Activated CD8-positive, alpha-beta T cell treated with anti-CD3 and anti-CD28 coated beads for 36 hours (primary cell): Measurements from ENCODE around the gene BRCA1. TPM values are rescaled to one million over a fixed set of nuclear protein-coding genes. Genes with fewer than 3 reads are reported as not detected.

Source experiments
- ATAC-seq: fragments of 200-7000 bp; cut with Tn5 transposase; one replicate; pipeline ENCODE4 v1.10.0; 2021; ENCODE audit warnings: mild to moderate bottlenecking, moderate library complexity
- CTCF ChIA-PET: fragments of 350-600 bp; sonication (Branson Sonifier 250); formaldehyde crosslinking; loops from one replicate; lab custom pipeline; 2021; ENCODE audit warnings: antibody characterized with exemption; lab: Charles Lee
- POLR2A ChIA-PET: fragments of 350-600 bp; sonication (Branson Sonifier 250); formaldehyde crosslinking; loops from one replicate; lab custom pipeline; 2021; ENCODE audit warnings: antibody characterized with exemption; lab: Charles Lee
- DNase-seq: peaks from one replicate; pipeline ENCODE4 v3.0.0-alpha.2; 2020
- H3K27ac Mint-ChIP-seq: one replicate; pipeline ENCODE4 v1.8.0; 2021; ENCODE audit warnings: mild to moderate bottlenecking, mixed read lengths
- H3K27me3 Mint-ChIP-seq: one replicate; pipeline ENCODE4 v1.8.0; 2021; ENCODE audit warnings: mixed read lengths
- H3K36me3 Mint-ChIP-seq: one replicate; pipeline ENCODE4 v1.8.0; 2021; ENCODE audit warnings: low read depth, mixed read lengths
- H3K4me1 Mint-ChIP-seq: one replicate; pipeline ENCODE4 v1.8.0; 2021; ENCODE audit warnings: low read depth, mixed read lengths
- H3K4me3 Mint-ChIP-seq: one replicate; pipeline ENCODE4 v1.8.0; 2021; ENCODE audit warnings: mild to moderate bottlenecking, moderate library complexity, mixed read lengths
- H3K9me3 Mint-ChIP-seq: one replicate; pipeline ENCODE4 v1.8.0; 2021; ENCODE audit warnings: mixed read lengths
- intact Hi-C: fragments of 100-400 bp; cut with micrococcal nuclease; formaldehyde crosslinking; loops from one replicate; pipeline ENCODE4 v1.10.0; 2022
- total RNA-seq, 2 experiments: library from RNA; stranded (reverse); gene quantifications; one replicate each; pipeline ENCODE4 v1.2.3, GENCODE V29; 2021
- TF ChIP-seq, protein P1 (sequence below): fragments of 200-600 bp; IDR thresholded peaks from one replicate; pipeline ENCODE4 v1.8.0; 2022; ENCODE audit warnings: antibody characterized with exemption, mild to moderate bottlenecking

The BRCA1 gene
- total RNA-seq, 2 experiments from 2014 or later = 84.5 to 92.9 TPM

DNA sequence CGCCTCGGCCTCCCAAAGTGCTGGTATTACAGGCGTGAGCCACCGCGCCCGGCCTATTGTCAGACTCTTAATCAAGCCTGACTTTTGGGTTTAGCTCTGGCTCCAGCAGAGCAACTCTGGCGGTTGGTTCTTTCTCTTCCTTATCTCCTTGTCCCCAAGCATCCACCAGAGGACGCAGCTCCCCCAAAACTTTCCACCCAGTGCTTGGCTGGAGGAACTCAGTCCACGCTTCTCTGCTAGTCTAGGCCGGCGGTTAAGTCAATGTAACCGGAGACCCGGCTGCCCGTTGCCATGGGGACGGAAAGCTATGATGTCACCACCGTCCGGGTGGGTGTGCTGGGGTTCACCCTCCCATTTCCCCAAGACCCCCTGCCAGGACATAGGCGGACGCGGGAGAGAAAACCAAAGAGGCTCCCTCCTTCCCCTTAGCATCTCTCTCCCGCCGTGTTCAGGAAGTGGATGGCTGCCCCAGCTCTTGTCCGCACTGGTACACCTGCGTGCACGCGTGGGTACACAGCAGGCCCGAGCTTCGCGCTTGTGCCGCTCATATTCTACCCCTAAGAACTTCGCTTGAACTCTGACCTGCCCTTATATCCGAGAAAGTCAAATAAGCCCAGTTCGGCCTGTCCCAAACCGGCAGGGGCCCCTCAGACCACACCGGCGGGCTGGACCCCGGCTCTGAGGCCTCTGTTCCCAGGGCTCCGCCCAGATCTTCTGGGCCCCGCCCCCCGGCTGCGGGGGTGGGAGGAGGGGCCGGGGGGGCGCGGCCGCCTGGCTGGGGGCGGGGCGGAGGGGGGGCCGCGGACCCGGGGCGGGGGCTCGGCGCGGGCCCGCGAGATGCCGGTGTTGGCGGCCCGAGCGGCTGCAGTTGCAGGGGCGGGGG, 100.5 kb downstream of the BRCA1 start, which contains the start of gene RND2:
TSS of gene RND2 (plus strand) at position 825 of the 883 bp plus-strand sequence. CDS start 117 bp downstream, outside the sequence.
- H3K27me3 Mint-ChIP-seq = no peaks in the 10 kb centered on the region
- intact Hi-C loops = loop anchor here (10.0 kb wide), 1 partner anchor 290 kb away; no protein-coding TSS in a partner anchor
- peak; percentile 69 for ATAC-seq

DNA sequence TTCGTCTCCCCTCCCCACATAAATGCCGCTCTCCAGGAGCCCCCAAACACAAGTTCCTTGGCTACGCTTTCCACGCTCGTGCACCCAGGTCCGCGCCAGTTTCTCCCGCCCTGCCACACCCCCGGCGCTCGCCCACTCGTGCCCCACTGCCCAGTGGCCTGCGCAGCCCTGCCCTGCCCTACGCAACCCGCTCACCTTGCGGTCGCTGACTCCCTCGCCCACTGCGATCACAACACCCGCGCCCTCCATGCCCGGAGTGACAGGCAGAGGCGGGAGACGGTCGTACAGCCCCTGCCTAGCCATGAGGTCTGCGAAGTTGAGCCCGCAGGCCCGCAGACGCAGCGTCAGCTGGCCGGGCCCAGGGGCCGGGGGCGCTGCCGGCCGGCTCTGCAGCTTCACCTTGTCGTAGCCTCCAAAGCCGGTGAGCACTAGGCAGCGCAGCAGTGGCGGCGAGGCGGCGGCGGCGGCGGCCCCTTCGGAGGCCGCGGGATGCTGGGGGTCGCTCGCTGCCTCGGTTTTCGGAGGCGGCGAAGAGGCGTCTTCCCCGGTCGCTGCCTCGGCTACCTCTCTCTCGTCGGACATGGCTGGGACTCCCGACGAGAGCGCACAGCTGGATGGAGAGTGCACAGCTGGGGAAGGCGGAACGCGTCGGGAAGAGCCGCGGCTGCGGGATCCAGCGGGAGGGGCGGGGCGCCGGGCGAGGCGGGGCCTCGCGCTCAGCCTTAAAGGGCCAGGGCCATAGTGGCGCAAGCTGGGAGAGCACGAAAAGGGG, 103.2 kb downstream of the BRCA1 start, which contains the start of gene VAT1:
TSS of gene VAT1 (minus strand) at position 645 of the 772 bp plus-strand sequence. CDS start at position 582, 63 bp downstream.
- no peaks in the 10 kb centered on the region for H3K36me3 Mint-ChIP-seq
- ATAC-seq = peak; percentile 54
- TF ChIP-seq, protein P1, sequence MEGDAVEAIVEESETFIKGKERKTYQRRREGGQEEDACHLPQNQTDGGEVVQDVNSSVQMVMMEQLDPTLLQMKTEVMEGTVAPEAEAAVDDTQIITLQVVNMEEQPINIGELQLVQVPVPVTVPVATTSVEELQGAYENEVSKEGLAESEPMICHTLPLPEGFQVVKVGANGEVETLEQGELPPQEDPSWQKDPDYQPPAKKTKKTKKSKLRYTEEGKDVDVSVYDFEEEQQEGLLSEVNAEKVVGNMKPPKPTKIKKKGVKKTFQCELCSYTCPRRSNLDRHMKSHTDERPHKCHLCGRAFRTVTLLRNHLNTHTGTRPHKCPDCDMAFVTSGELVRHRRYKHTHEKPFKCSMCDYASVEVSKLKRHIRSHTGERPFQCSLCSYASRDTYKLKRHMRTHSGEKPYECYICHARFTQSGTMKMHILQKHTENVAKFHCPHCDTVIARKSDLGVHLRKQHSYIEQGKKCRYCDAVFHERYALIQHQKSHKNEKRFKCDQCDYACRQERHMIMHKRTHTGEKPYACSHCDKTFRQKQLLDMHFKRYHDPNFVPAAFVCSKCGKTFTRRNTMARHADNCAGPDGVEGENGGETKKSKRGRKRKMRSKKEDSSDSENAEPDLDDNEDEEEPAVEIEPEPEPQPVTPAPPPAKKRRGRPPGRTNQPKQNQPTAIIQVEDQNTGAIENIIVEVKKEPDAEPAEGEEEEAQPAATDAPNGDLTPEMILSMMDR = no peak
- ChIA-PET CTCF (interaction anchor here (0.9 kb wide), 1 partner anchor 20 kb away, joined by 3 read pairs; no protein-coding TSS in a partner anchor), POLR2A (interaction anchor here (1.2 to 3.7 kb wide), 6 partner anchors 10 to 346 kb away, joined by 3 to 23 read pairs (median 6); partner anchors contain the start of genes IFI35 and RPL27)
- no peak within 1 kb of the TSS for H3K27ac Mint-ChIP-seq
- intact Hi-C loops = loop anchor here (10.0 kb wide), 1 partner anchor 293 kb away; no protein-coding TSS in a partner anchor
- peak; percentile 60 for DNase-seq
- peak within 1 kb of the TSS; percentile 86 for H3K4me3 Mint-ChIP-seq
- no peaks in the 10 kb centered on the region for H3K27me3 Mint-ChIP-seq
- H3K4me1 Mint-ChIP-seq = peaks cover 39% of the 10 kb centered on the region
- H3K9me3 Mint-ChIP-seq = no peaks in the 10 kb centered on the region

More for the DNA sequence above, 100.5 kb downstream of the BRCA1 start, which contains the start of gene RND2:
- Mint-ChIP-seq H3K9me3 (no peaks in the 10 kb centered on the region), H3K4me1 (peaks cover 25% of the 10 kb centered on the region), H3K4me3 (peak within 1 kb of the TSS; percentile 75), H3K27ac (peak within 1 kb of the TSS; percentile 53), H3K36me3 (no peaks in the 10 kb centered on the region)
- peak; percentile 92 for DNase-seq
- ChIA-PET POLR2A (interaction anchor here (0.7 to 3.0 kb wide), 13 partner anchors 14 to 343 kb away, joined by 3 to 25 read pairs (median 4); partner anchors contain the start of genes IFI35, RPL27 and TMEM106A), CTCF (interaction anchor here (0.7 to 1.7 kb wide), 18 partner anchors 10 to 314 kb away, joined by 3 to 8 read pairs (median 4); partner anchors contain the start of genes BRCA1 and RPL27)
- TF ChIP-seq, protein P1 = no peak

DNA sequence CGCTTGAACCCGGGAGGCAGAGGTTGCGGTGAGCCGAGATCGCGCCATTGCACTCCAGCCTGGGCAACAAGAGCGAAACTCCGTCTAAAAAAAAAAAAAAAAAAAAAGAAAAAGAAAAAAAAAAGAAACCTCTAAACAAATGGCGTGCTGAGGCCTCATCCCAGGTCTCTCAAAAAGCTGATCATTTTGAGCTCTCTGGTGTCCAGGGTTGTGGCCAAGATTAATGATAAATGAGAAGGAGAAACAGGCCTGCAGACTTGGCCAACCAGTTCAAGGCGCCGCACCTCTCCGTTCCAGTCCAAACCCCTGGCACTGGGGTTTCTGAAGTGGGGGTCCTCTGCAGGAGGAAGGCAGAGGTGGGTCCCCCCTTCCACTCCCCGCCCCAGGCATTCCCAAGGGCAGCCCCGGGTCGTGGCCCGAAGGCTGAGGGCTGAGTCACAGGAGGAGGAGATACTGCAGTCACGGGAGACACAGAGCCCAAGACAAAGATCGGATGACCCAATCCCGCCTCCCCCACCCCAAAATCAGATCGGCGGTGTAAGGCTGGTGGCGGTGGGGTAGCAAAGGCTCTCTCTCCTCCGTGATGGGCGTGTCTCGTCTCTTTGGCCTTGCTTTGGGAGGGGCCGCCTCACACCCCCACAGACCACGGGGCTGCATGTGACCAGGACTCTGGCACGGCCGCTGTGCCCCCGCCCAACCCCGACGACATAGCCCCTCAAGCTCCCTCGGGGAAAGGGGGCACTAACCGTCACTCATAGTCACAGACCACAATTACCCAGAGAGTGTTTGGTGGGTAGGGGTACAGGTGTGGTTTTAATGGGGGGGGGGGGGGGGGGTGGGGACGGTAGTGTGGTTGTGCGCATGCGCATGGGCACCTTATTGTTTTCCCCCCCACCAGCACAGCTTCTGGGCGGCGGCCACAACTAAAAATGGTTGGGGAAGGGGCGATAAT, 104.1 kb downstream of the BRCA1 start:
- Mint-ChIP-seq H3K4me1 (peaks cover 39% of the 10 kb centered on the region), H3K4me3 (peak overlapping the region; percentile 86), H3K36me3 (no peaks in the 10 kb centered on the region), H3K27ac (no peak overlapping the region), H3K27me3 (no peaks in the 10 kb centered on the region), H3K9me3 (no peaks in the 10 kb centered on the region)
- POLR2A ChIA-PET = interaction anchor here (1.1 to 3.7 kb wide), 8 partner anchors 9 to 347 kb away, joined by 3 to 23 read pairs (median 6); partner anchors contain the start of genes IFI35 and RPL27
- CTCF ChIA-PET = interaction anchor here (0.9 kb wide), 1 partner anchor 20 kb away, joined by 3 read pairs; no protein-coding TSS in a partner anchor
- TF ChIP-seq, protein P1 = no peak
- intact Hi-C loops = loop anchor here (10.0 kb wide), 1 partner anchor 294 kb away; no protein-coding TSS in a partner anchor
- ATAC-seq (no peak), DNase-seq (peak; percentile 35)
